ENCODE results near the gene ACADS.

DNA sequence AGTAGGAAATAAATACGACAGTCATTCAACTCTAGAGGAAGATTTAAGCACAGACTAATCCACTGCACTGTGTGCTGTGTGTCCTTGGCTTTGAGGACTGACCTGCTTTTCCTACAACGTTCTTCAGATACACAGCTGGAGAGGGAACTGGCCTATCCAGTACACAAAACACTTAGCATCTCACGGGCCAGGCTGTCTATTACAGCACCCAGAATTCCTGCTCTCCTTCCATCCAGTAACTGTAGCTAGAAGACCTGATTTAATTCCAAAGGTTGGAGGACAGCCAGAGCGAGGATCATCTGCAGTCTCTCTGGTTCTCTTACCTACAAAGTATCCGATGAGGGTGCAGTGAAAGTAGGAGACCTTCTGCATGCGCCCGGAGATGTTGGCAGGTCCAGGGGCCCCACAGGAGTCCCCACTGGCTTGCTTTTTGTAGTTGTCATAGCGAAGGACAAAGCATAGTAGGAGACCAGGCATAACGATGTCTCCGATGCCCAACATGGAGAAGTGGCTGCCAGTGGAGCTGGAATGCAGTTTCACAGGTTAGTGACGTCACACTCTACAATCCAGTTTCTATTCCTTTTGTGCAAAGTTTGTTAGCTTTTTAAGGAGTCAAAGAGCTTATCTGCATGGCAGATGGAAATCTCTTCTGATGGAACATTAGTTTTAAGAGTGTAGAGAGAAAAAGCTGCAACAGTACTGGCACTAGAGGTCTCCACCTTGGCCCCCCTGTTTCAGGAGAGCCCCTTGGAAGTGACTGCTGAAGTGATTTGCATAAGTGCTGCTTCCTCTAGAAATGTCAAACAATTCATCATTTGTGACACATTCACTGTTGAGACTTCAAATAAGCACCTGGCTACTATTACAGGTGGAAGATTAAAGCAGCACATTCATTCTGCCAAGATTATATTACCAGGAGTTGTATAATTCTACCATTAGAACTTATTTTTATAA lies 41.7 kb downstream of the ACADS start:
- no peak for TF ChIP-seq POLR2A (IDR thresholded peaks at IDR 0.05; ENCODE audit: low read depth, low read length)
- no peak for TF ChIP-seq SPI1 (IDR thresholded peaks at IDR 0.05; ENCODE audit: low read depth, low read length)
- no peak for TF ChIP-seq POLR2AphosphoS5 (IDR thresholded peaks at IDR 0.05; ENCODE audit: low read depth, low read length)
- no peak for TF ChIP-seq TAF1 (IDR thresholded peaks at IDR 0.05; ENCODE audit: low read depth, low read length)
- peak; percentile 65; the same call in 1 of the 2 replicates for TF ChIP-seq POU2F2 (IDR thresholded peaks at IDR 0.05; ENCODE audit: low read depth, low read length)
